ENCODE results near the gene IL1RAPL2. TPM values are rescaled to one million over a fixed set of nuclear protein-coding genes. Genes with fewer than 3 reads are reported as not detected.
"Not testable (repeated sequence)": the region's sequence is repeated elsewhere in the genome, so short reads cannot be mapped to it uniquely, and the experiment has no call there.

Gene IL1RAPL2
- total RNA-seq, 2 experiments from 2014 or later = not detected

DNA sequence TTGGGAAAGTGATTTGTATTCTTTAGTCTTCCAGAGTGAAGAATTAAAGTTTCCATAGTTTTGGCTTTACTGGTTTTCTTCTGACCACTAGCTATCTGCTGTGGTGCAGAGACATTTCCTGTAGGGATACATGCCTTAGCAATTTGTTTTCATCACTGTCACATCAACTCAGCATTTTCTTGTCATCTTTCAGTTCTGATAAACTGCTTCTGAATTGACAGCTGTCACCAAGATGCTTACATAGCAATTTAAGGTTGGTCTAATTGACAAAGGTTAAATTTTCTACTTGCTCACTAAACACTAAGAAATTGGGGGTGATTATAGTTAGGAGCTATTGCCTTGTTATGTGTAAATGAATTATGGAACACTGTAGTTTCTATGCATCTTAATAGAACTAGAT lies 422.0 kb downstream of the IL1RAPL2 start:
- CTCF ChIA-PET = no interaction called here
- Mint-ChIP-seq H3K27ac (no peak overlapping the region), H3K4me3 (no peak overlapping the region), H3K36me3 (ENCODE audit: low read depth) (no peaks in the 10 kb centered on the region), H3K4me1 (ENCODE audit: low read depth) (no peaks in the 10 kb centered on the region), H3K9me3 (ENCODE audit: insufficient read depth) (no peaks in the 10 kb centered on the region), H3K27me3 (ENCODE audit: low read depth) (no peaks in the 10 kb centered on the region)
- no peak for DNase-seq
- POLR2A ChIA-PET = no interaction called here
- no peak for ATAC-seq

DNA sequence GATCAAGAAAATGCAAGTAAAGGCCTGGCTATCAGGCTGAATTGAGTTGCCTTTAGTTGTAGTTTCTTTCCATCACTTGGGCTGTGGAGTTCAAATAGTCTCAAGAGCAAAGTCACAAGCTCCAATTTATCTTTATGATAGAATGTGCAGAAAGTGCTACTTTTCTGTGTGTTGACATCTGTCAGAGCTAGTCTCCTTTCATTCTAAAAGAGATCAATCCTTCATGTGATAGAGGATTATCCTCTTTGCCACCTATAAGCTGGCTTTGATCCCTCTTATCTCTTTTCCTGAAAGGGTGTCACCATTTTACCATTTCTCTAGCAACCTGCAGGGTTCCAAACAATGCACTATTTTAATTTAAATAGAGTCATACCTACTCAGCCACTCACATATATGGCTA lies 429.5 kb downstream of the IL1RAPL2 start:
- no peaks in the 10 kb centered on the region for H3K36me3 Mint-ChIP-seq (ENCODE audit: low read depth)
- ATAC-seq (no peak), DNase-seq (no peak)
- CTCF ChIA-PET = no interaction called here
- no peak overlapping the region for H3K27ac Mint-ChIP-seq
- no peaks in the 10 kb centered on the region for H3K4me1 Mint-ChIP-seq (ENCODE audit: low read depth)
- no peak overlapping the region for H3K4me3 Mint-ChIP-seq
- no peaks in the 10 kb centered on the region for H3K27me3 Mint-ChIP-seq (ENCODE audit: low read depth)
- POLR2A ChIA-PET = no interaction called here
- H3K9me3 Mint-ChIP-seq (ENCODE audit: insufficient read depth) = no peaks in the 10 kb centered on the region

DNA sequence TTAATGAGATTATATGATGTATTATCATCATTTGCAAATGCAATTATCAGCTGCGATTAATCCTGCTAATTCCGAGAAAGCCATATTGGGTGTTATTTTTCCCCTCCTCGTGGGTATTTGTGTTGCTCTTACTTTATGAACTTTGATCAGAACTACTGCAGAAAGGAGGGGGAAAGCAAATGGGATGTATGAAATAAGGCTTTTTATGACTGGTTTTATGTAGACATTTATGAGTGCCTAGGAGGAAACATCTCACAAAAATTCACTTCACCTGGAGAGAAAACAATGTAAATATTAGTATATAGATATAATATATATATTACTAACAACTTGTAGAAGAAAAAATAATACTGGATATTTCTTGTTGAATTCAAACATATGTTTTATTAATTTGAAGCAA lies 440.1 kb downstream of the IL1RAPL2 start:
- ChIA-PET CTCF (no interaction called here), POLR2A (no interaction called here)
- Mint-ChIP-seq H3K9me3 (ENCODE audit: insufficient read depth) (no peaks in the 10 kb centered on the region), H3K4me1 (ENCODE audit: low read depth) (no peaks in the 10 kb centered on the region), H3K27me3 (ENCODE audit: low read depth) (no peaks in the 10 kb centered on the region), H3K36me3 (ENCODE audit: low read depth) (no peaks in the 10 kb centered on the region), H3K27ac (no peak overlapping the region), H3K4me3 (no peak overlapping the region)
- ATAC-seq = no peak
- DNase-seq = no peak

DNA sequence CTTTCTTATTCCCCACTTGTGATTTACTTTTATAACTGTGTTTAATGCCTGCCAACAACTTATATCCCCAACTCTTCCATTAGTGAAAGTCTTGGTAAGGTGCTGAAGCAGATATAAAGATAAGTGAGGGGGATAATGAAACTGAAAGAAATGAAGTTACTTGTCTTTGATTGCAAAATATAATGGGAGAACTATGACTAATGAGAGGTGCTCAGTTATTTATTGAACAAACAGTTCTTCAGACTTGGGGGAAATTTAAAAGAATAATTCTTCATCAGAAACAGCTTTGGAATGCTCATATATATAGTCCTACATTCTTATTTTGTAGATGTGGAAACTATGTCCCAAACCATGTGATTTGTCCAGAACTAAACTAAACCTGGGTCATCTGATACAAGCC lies 441.0 kb downstream of the IL1RAPL2 start:
- H3K9me3 Mint-ChIP-seq (ENCODE audit: insufficient read depth) = no peaks in the 10 kb centered on the region
- no peak overlapping the region for H3K4me3 Mint-ChIP-seq
- no peak for DNase-seq

DNA sequence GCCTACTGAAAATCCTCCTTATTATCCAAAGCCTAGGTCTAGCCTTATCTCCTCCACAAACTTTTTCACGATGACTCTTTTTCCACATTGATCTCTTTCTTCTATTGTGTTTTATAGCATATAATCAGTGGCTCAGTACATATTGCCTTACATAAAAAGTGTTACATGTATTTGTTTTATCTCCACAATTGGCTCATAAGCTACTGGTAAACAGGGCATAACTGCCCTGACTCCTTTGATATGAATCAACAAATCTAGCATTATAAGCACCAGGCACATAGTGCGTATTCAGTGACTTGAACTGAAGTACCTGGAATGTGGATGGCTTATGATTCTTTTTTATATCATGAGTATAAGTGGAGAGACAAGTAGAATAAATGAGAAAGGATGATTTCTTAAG lies 447.7 kb downstream of the IL1RAPL2 start:
- Mint-ChIP-seq H3K4me1 (ENCODE audit: low read depth) (no peaks in the 10 kb centered on the region), H3K4me3 (no peak overlapping the region), H3K9me3 (ENCODE audit: insufficient read depth) (no peaks in the 10 kb centered on the region), H3K36me3 (ENCODE audit: low read depth) (no peaks in the 10 kb centered on the region), H3K27me3 (ENCODE audit: low read depth) (no peaks in the 10 kb centered on the region), H3K27ac (no peak overlapping the region)
- no peak for ATAC-seq
- ChIA-PET POLR2A (no interaction called here), CTCF (no interaction called here)
- DNase-seq = no peak

More for the DNA sequence above, 441.0 kb downstream of the IL1RAPL2 start:
- Mint-ChIP-seq H3K27me3 (ENCODE audit: low read depth) (no peaks in the 10 kb centered on the region), H3K27ac (no peak overlapping the region), H3K4me1 (ENCODE audit: low read depth) (no peaks in the 10 kb centered on the region), H3K36me3 (ENCODE audit: low read depth) (no peaks in the 10 kb centered on the region)
- ChIA-PET CTCF (no interaction called here), POLR2A (no interaction called here)
- no peak for ATAC-seq

- no peaks in the 10 kb centered on the region for H3K36me3 Mint-ChIP-seq (ENCODE audit: low read depth)
- CTCF ChIA-PET = no interaction called here
- no peak overlapping the region for H3K27ac Mint-ChIP-seq
- POLR2A ChIA-PET = no interaction called here
- no peaks in the 10 kb centered on the region for H3K27me3 Mint-ChIP-seq (ENCODE audit: low read depth)
- DNase-seq = no peak
- ATAC-seq = no peak
- no peaks in the 10 kb centered on the region for H3K4me1 Mint-ChIP-seq (ENCODE audit: low read depth)
- H3K4me3 Mint-ChIP-seq = no peak overlapping the region
- no peaks in the 10 kb centered on the region for H3K9me3 Mint-ChIP-seq (ENCODE audit: insufficient read depth)
Observed at GRCh38 chrX:105017641-105018040, 451.6 kb downstream of the IL1RAPL2 start.

- Mint-ChIP-seq H3K27me3 (ENCODE audit: low read depth) (no peaks in the 10 kb centered on the region), H3K4me3 (no peak overlapping the region), H3K36me3 (ENCODE audit: low read depth) (no peaks in the 10 kb centered on the region), H3K4me1 (ENCODE audit: low read depth) (no peaks in the 10 kb centered on the region), H3K9me3 (ENCODE audit: insufficient read depth) (no peaks in the 10 kb centered on the region), H3K27ac (no peak overlapping the region)
- ATAC-seq (no peak), DNase-seq (no peak)
- CTCF ChIA-PET = no interaction called here
- POLR2A ChIA-PET = no interaction called here
Observed at GRCh38 chrX:105018865-105019264, 452.9 kb downstream of the IL1RAPL2 start.

DNA sequence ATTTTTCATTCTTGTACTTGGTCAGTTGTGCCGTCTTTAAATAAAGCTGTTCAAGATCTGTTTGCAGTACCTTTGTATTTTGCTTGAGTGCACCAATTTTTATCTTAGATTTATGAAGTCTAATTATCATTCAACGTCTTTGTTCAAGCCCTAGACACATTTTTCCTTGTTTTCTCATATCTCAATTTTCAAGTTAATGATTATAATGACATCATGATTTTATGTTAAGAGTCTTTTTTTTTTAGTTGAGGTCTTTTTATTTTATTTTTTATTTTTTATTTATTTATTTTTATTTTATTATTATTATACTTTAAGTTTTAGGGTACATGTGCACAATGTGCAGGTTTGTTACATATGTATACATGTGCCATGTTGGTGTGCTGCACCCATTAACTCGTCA lies 463.0 kb downstream of the IL1RAPL2 start:
- H3K36me3 Mint-ChIP-seq (ENCODE audit: low read depth); DNase-seq; H3K4me1 Mint-ChIP-seq (ENCODE audit: low read depth); POLR2A ChIA-PET; CTCF ChIA-PET; H3K27ac Mint-ChIP-seq; H3K4me3 Mint-ChIP-seq; H3K9me3 Mint-ChIP-seq (ENCODE audit: insufficient read depth); H3K27me3 Mint-ChIP-seq (ENCODE audit: low read depth); ATAC-seq: not testable (repeated sequence)

DNA sequence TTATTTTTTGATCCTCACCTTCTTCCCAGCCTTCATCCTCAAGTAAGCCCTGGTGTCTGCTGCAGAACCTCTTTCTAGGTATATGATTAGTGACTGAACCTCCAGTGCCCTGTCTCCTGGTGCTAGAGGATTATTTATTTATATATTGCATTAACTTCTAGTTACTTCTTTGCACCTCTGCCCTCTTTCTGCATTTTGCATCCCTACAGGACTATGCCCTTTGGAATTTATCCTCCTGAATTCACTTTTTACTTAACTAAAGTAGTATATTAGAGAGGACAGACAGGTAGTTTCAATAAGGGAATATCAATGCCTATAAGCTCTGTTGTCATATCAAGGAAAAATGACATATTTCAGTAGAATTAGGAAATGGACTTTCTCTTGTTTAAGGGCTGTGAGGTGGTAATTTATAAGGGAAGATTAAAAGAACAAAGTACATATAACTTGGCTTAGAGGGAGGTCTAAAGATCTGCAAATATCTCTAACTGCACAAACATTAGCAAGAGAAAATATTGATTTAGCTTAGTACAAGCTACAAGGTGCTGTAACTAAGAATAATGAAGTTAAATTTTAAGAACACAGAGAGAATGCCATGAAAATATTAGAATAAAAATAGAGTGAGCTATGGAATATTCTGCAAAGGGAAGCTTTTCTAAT lies 472.8 kb downstream of the IL1RAPL2 start:
- ATAC-seq (no peak), DNase-seq (no peak)
- Mint-ChIP-seq H3K4me3 (no peak overlapping the region), H3K36me3 (ENCODE audit: low read depth) (no peaks in the 10 kb centered on the region), H3K9me3 (ENCODE audit: insufficient read depth) (no peaks in the 10 kb centered on the region), H3K27me3 (ENCODE audit: low read depth) (no peaks in the 10 kb centered on the region), H3K27ac (no peak overlapping the region), H3K4me1 (ENCODE audit: low read depth) (no peaks in the 10 kb centered on the region)
- CTCF ChIA-PET = no interaction called here
- POLR2A ChIA-PET = no interaction called here

DNA sequence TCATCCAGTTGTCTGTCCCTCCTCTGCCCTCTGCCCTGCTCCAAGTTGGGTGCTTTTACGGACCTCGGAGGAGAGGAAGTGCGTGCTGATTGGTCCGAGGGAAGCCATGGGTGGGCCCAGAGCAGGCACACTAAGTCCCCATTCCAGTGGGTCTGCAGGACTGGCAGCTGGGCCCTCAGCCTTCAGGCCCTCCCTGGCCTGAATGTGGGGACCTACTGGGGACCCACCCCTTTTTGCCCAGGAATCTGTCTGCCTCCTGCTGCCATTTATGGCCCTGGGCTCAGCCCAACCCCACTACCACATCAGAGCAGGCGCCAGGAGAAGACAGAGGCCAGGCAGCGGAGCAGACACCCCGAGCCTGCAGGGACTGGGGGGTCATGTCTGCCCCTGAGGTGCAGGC lies 484.9 kb downstream of the IL1RAPL2 start:
- ChIA-PET CTCF (no interaction called here), POLR2A (no interaction called here)
- DNase-seq = no peak
- Mint-ChIP-seq H3K36me3 (ENCODE audit: low read depth) (no peaks in the 10 kb centered on the region), H3K9me3 (ENCODE audit: insufficient read depth) (no peaks in the 10 kb centered on the region), H3K27me3 (ENCODE audit: low read depth) (no peaks in the 10 kb centered on the region), H3K4me1 (ENCODE audit: low read depth) (no peaks in the 10 kb centered on the region), H3K27ac (no peak overlapping the region), H3K4me3 (no peak overlapping the region)
- no peak for ATAC-seq

DNA sequence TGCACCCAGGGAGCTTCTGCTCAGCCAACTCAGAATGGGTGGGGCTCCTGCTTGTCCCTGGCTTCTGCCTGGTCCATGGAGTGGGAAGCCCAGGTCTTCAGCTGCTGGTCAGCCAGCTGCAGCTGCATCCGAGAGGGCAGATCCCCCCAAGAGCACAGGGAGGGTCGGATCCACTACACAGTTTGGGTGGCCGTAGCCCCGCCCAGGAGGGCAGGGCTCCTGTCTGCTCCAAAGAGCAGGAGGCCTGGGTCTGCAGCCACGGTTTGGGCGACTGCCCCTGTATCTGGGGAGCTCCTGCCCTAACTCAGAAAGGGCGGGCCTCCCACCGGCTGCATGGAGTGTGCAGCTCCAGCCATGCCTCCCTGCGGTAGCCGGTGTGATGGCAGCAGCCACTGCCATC lies 485.4 kb downstream of the IL1RAPL2 start:
- no peaks in the 10 kb centered on the region for H3K27me3 Mint-ChIP-seq (ENCODE audit: low read depth)
- no peak overlapping the region for H3K27ac Mint-ChIP-seq
- no peaks in the 10 kb centered on the region for H3K36me3 Mint-ChIP-seq (ENCODE audit: low read depth)
- POLR2A ChIA-PET = no interaction called here
- CTCF ChIA-PET = no interaction called here
- no peak for ATAC-seq
- H3K4me1 Mint-ChIP-seq (ENCODE audit: low read depth) = no peaks in the 10 kb centered on the region
- no peak for DNase-seq
- no peaks in the 10 kb centered on the region for H3K9me3 Mint-ChIP-seq (ENCODE audit: insufficient read depth)
- no peak overlapping the region for H3K4me3 Mint-ChIP-seq

GRCh38 chrX:105052926-105053325 lies 486.9 kb downstream of the IL1RAPL2 start:
- Mint-ChIP-seq H3K36me3 (ENCODE audit: low read depth) (no peaks in the 10 kb centered on the region), H3K4me3 (no peak overlapping the region), H3K4me1 (ENCODE audit: low read depth) (no peaks in the 10 kb centered on the region), H3K9me3 (ENCODE audit: insufficient read depth) (no peaks in the 10 kb centered on the region), H3K27ac (no peak overlapping the region), H3K27me3 (ENCODE audit: low read depth) (no peaks in the 10 kb centered on the region)
- CTCF ChIA-PET = no interaction called here
- DNase-seq = no peak
- POLR2A ChIA-PET = no interaction called here
- no peak for ATAC-seq

- no peak for DNase-seq
- no peaks in the 10 kb centered on the region for H3K27me3 Mint-ChIP-seq (ENCODE audit: low read depth)
- no peaks in the 10 kb centered on the region for H3K9me3 Mint-ChIP-seq (ENCODE audit: insufficient read depth)
- ATAC-seq = no peak
- CTCF ChIA-PET = no interaction called here
- H3K36me3 Mint-ChIP-seq (ENCODE audit: low read depth) = no peaks in the 10 kb centered on the region
- POLR2A ChIA-PET = no interaction called here
- no peak overlapping the region for H3K4me3 Mint-ChIP-seq
- H3K27ac Mint-ChIP-seq = no peak overlapping the region
- no peaks in the 10 kb centered on the region for H3K4me1 Mint-ChIP-seq (ENCODE audit: low read depth)
Observed at GRCh38 chrX:105063743-105064142, 497.7 kb downstream of the IL1RAPL2 start.
